Measurements from ENCODE around the gene UBE2M. TPM values are rescaled to one million over a fixed set of nuclear protein-coding genes. Genes with fewer than 3 reads are reported as not detected.

Gene UBE2M
- total RNA-seq, 1 donor, result 54.4 TPM

DNA sequence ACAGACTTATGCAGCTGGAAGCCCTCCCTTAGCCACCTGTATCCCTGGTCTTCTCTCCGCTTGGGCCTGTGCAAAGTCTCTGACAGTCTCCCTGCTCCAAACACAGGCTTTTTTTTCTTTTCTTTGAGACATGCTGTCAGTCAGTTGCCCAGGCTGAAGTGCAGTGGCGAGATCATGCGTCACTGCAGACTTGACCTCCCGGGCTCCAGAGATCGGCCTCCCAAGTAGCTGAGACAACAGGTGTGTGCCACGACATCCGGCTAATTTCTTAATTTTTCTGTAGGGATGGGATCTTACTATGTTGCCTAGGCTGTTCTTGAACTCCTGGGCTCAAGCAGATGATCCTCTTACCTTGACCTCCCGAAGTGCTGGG is 13.2 kb upstream of the UBE2M start:
- no peak for DNase-seq (ENCODE audit: low read depth in 2 of 3, low spot score in 2 of 3)

DNA sequence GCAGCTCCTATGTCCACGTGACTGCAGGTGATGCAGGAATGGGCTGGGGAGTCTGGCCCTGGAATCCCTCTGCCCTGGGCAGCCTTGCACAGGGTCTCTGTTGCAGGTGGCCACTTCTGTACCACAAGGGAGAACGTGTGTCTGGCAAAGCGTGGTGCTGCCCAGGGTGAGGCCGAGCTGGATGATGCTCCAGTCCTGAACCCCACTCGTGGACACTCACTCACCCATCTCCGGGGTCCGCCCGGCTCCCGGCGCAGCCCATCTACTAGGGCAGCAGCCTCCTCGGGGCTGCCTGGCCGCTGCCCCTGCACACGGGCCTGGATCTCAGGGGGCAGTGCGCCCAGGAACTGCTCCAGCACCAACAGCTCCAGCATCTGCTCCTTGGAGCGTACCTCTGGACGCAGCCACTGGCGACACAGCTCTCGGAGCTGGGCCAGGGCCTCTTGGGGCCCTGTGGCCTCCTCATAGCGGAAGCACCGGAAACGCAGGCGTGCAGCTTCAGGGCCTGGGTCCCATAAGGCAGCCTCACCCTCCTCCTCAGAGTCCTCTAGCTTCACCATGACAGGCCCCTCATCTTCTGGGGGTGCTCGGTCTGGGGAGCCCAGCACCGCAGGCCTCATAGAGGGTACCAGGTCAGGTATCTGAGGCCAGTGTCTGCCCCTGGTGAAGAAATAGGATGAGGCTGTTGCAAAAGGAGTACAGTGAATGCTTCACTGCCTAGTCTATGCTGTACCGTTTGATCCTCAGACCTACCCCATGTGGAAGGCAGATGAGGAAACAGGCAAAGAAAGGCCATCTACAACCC is 12.6 kb upstream of the UBE2M start:
- DNase-seq (ENCODE audit: low read depth in 2 of 3, low spot score in 2 of 3), result no peak

DNA sequence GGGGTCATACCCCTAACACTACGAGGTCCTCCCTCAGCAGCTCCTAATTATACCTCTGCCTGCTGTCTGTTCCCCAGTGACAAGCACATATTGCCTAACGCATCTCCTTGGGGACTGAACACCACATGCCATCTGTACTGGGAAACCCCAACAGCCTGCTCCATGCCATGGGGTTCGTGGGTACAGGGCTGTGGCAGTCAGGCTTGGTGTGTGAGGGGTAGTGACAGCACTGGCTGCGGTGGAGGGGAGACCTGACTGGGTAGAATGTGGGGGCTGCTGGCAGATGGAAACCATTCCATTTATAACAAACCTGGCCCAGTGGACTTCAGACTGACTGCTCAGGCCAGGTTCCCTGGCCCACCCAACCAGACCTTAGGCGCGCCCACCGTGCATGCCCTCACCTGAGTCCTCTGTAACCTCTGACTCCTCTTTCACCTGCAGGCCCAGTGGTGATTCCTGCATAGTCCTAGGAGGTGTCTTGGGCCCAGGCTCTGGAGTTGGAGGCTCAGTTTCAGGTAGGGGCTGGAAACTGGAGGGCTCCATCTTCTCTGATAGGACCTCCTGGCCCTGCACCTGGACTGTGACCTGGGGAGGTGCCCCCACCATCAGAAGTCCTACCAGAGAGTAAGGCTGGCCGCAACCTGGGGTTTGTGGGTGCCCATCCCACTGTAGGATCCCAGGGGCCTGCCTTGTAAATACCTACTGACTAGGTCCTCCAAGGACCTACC is 11.7 kb upstream of the UBE2M start:
- no peak for DNase-seq (ENCODE audit: low read depth in 2 of 3, low spot score in 2 of 3)

DNA sequence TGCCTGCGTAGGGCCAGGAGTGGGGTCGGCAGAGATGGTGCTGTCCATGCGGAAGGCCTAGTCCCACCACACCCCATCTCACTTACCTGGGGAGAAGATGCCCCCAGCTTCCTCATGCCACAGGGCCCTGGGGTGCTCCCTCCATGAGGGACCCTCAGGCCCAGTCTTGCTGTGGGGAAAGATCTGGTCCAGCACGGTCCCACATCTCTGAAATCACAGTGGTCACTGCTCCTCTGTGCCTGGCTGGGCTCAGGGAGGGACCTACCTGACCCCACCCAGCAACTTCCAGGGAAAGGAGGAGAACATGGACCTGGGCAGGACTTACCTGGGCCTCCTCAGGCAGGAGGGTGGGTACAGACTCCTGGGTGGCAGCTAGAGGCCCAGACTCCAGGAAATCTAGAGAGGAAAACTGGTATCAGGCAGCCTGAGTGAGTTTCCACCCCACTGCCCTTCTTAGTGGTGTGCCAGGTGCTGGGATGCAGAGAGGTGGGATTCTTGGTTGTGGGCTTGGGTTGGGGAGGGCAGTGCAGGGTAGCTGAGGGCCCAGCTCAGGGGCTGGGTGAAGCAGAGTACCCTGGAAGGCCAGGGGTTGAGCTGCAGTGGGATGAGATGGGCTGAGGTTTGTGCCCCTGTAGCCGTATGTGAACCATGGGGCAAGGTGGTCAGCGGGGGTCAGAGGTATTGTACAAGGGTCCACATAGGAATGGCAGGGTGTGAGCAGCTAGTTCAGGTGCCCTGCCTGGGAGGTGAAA is 11.0 kb upstream of the UBE2M start:
- DNase-seq (ENCODE audit: low read depth in 2 of 3, low spot score in 2 of 3), result no peak

DNA sequence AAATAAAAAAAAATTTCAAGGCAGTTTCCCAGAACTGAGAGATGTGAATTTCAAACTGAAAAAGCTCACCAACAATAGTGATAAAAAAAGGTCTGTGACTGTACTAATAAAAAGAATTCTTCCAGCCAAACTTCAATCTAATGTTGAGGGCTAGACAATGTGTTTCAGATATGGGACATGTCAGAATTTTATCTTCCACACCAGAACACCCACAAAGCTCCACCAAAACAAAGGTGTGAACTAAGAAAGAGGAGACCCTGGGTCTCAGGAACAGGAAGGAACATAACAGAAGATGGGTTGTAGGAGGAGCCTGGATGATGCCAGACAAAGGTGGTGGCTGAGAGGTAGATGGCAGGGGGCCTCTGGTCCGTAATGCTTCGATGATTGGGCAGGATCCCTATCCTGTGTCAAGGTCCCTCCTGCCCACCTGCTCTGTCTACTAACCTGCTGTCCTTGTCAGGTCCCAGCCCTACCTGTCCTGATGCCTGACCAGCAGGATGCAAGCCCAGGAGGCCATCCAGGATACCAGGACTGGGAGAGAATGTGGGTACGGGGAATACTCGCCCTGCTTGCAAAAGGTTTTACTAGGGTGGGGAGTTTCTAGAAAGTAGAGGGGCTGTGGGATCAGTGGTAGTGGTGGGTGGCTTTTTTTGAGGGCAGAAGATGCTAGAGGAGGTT is 10.2 kb upstream of the UBE2M start:
- DNase-seq (ENCODE audit: low read depth in 2 of 3, low spot score in 2 of 3), result no peak

DNA sequence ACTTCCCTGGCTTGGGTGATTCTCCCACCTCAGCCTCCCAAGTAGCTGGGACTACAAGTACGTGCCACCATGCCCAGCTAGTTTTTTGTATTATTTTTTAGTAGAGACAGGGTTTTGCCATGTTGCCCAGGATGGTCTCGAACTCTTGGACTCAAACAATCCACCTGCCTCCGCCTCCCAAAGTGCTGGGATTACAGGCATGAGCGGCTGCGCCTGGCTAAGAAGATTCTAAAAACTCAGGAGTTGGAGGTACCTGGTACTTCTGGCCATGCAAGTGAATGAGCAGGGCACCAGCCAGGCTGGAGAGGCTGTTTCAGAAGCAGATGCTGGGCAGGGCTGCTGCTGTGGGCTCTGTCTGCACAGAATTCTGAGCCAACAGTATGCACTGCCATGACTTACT is 8.6 kb upstream of the UBE2M start:
- no peak for DNase-seq (ENCODE audit: low read depth in 2 of 3, low spot score in 2 of 3)

DNA sequence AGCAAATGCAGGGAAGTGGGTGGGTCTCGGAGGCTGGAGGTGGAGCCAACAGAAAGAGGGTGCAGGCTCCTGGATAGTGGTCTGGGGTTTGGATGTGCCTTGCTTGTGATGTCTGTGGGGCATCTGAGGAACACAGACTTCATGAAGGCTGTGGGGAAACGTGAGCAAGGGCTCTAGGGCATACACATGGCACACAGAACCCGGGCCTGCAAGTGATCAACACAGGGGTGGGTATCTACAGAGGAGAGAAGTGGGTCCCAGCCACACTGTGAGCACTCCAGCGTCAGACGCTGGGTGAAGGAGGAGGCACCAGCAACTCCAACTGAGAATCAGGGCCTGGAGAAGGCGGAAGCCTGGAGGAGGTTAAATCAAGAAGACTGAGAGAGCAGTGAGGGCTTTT is 5.4 kb upstream of the UBE2M start:
- DNase-seq (ENCODE audit: low read depth in 2 of 3, low spot score in 2 of 3), result no peak

DNA sequence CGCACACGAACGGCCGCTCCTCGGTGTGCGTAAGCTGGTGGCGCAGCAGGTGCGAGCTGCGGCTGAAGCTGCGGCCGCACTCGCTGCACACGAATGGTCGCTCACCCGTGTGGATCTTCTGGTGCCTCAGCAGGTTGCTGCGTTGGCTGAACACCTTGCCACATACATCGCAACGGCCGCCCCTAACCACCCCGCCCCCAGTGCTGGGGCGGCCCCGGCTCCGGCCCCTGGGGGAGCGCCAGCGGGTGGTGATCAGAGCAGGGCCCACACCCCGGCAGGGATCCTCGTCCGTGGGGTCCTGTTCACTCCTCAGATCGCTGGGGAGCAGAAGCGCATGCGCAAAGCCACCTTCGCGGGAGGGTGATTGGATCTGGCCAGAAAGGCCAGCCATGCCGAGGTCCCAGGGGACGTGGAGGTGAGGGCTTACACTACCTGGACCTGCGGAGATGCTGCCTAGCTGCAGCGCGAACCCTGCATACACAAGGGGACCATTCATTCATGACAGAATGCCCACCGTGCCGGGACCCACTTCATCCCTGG is 4.7 kb upstream of the UBE2M start:
- DNase-seq (ENCODE audit: low read depth in 2 of 3, low spot score in 2 of 3), result peak in 1 of 3 donors; percentile 29

DNA sequence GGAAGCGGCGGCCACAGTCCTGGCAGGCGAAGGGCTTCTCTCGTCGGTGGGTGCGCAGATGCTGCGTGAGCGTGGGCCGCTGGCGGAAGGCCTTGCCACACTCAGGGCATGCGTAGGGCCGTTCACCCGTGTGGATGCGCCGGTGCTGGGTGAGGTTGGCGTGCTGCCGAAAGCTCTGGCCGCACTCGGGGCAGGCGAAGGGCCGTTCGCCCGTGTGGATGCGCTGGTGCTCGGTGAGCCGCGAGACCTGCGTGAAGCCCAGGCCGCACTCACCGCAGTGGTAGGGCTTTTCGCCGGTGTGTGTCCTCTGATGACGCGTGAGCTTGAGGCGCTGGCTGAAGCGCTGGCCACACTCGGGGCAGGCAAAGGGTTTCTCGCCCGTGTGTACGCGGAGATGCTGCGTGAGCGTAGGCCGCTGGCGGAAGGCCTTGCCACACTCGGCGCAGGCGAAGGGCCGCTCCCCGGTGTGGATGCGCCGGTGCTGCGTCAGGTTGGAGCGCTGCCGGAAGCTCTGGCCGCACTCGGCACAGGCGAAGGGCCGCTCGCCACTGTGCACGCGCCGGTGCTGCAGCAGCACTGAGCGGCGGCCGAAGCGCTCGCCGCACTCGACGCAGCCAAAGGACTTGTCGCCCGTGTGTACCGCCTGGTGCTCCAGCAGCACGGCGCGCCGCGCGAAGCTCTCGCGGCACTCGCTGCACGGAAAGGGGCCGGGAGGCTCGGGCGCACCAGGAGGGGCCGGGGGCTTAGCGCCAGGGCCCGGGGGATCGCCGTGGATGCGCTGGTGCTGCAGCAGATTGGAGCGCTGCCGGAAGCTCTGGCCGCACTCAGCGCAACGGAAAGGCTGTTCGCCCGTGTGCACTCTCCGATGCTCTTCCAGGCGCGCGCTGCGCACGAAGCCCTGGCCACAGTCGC is 4.0 kb upstream of the UBE2M start:
- peak; percentile 30 to 52 (median 33) for DNase-seq (ENCODE audit: low read depth in 2 of 3, low spot score in 2 of 3)

DNA sequence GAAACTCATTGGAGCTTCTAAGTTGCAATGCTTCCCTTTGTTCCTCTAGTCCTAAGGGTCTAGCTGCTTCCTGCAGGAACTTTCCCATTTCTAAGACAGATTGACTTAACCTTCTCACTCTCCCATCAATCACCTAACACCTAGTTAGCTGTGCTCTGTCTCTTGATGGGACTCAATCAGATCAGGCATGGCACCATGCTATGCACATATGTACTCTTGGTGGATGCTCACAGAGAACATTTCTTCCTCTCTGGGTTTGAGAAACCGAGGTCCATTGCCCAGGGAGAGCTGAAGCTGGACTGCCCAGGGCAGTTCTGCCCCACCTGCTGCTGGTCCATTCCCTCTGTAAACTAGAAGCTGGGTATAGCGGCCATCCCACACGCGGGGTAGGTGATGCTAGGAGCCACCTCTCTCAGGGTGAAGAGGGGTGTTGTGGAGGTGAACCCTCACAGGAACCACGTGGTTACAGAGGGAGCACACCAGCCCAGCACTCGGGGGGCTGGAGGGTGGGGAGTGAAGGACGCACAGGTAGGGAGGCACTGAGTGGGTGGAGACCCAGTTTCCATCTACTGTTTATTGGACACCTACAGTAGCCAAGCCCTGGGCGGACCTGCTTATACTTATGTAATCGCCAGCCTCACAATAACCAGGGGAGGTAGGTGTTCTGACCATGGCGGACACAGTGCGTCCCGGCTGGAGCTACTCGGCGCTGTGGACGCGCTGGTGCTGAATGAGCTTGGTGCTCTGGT is 3.1 kb upstream of the UBE2M start:
- no peak for DNase-seq (ENCODE audit: low read depth in 2 of 3, low spot score in 2 of 3)

DNA sequence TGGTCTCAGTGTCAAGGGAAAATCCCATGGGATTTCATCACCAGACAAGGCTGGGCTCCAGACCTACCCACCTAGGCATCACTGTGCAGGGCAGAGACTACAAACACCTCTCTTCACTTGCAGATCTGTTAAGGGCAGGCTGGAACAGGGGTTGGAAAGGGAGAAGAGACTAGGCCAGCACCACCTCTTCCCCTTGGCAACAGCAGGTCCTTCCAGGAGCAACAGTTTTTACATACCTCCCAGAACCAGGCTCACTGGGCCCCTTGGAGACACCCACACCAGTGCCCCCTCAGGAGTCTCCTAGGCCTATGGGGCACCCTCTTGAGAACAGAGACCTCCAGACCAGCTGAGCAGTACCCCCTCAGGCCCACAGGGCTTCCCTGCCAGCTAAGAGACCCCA is 2.5 kb upstream of the UBE2M start:
- no peak for DNase-seq (ENCODE audit: low read depth in 2 of 3, low spot score in 2 of 3)

DNA sequence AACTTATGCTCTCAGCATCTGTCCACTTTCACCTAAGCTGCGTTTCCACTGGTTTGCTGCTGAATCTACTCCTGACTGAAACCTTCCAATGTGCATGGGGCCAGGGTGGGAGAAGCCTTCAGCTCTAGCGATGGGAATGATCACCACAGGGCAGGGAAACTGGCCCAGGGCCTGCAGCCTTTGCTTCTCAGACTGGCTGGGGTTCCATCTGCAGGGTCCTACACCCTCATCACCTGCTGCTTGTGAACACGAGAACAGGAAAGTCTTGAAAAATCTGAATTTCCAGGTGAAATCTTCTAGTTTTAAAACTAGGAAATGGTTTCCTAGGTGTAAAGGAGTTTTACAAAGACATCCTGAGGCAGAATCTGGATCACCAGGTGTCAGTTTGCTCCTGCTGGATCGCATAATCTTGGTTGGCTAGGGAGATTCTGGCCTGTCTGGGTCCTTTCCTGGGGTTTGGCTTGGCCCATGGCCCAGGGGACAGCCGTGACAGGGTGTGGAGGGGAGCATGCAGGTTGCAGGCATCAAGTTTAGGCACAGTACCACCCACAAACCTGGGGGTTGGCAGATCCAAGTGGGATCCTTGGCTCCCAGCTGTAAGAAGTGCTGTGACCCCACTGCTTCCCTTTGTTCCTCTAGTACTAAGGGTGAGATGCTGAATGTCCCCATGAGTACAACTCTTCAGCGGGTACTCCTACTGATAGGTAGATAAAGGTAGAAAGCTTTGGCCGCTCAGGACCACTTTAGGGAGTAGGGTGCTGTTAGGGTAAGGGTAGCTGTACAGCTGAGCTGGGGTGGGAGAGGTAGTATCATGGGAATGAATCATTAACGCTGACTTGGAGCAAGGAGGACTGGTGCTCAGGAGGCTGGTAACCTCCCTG is 1.8 kb upstream of the UBE2M start:
- no peak for DNase-seq (ENCODE audit: low read depth in 2 of 3, low spot score in 2 of 3)

DNA sequence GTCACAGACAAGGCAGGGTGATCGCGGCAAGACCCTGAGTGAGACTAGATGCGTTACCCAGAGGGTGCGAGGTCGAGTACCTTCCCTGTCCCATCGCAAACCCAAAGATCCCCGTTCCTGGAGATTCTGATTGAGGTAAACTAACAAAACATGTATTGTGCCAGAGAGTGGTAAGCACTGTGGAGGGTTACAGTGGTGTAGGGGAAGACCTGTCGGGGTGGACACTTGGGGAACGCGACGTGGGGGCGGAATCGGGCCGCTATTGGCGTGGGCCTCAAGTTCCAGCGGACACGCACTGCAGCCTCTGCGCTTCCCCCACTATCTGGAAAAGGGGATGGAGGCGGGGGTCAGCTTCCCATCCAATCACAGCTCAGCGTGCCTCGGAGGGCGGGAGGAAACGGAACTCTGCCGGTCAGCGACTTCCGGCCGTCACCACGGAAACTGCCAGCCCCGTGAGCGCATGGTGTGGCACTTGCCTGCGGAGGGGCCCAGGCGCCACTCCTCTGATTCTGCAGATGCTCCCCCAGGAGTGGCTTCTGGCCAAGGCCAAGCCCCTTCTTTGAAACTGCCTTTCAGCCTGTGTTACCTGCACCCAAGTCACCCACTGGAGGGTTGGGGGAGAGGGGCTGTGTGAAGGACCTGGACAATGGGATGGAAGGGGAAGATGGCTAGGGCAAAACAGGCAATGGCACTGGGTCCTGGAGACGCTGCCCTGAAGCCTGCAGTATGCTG is 1.0 kb upstream of the UBE2M start:
- DNase-seq (ENCODE audit: low read depth in 2 of 3, low spot score in 2 of 3), result peak in 2 of 3 donors; percentile 63 to 80

DNA sequence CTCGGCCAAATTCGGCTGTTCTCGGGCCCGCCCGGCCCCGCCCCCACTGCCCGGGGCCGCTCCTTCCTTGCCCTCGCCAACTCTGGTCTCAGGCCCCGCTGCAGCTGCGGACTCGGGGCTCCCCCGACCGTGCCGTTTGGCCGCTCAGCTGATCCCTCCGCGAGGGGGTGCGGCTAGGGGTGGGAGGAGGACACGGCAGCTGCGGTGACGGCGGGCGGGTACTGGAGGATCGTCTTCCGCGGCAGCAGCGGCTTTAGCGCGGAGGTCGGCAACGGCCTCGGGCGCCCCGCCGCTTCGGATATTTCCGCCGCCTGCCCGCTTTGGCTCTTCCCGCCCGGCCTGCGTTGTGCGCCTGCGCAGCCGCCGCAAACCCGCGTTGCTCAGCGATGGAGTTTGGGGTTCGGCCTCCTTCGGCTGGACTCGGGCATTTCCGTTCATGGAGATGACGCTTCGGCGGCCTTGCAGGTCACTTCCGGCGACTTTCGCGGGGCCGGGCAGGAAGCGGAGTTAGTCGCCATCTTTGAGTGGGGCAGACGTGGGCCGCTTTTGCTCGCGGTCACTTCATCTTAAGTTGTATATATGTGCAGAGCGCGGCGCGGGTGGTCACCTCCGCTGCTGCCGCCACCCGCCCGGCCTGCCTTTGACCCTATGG is 338 bp upstream of the UBE2M start:
- peak; percentile 97 to 99 (median 98) for DNase-seq (ENCODE audit: low read depth in 2 of 3, low spot score in 2 of 3)

DNA sequence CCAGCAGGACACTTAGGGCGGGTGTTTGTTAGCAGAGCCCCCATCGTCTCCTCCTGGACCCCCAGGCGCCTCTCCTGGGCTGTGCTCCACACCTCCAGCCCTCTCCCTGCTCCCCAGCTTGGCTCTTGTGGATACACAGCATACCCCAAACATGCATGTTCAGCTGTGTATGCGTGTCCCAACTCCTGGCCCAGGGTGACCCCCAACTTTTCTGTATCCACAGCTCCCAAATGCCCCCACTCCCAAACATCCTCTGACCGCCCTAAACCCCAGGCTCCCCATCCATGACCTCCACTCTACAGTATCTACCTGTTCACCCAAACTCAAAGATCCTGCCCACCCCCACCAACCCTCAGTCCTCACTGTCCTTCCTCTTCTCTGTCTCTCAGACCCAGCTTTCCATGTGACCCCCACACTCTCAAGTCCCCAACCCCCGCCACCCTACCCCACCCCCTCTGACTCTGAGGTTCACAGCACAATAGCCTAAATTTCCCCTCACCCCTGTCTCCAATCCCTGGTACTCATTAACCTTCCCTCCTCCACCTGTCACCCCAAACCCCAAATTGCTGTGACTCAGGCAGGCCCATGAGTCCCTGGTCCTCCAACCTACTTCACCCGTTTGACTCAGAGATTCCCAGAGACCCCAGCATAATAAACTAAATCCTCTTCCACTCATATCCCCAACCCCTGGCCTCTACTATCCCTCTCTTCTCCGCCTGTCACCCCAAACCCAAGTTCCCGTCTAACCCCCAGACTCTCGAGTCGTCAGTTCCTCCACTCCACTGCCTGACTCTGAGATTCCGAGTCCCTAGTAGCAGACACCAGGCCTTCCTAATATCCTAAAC is 968 bp downstream of the UBE2M start:
- no peak for DNase-seq (ENCODE audit: low read depth in 2 of 3, low spot score in 2 of 3)

Data from hematopoietic multipotent progenitor cell (in vitro differentiated cells).